ENCODE measurements around the gene MAPK6.

GRCh38 chr15:52004806-52005205 is 14.2 kb upstream of the MAPK6 start:
- TF ChIP-seq CTCF (IDR thresholded peaks at IDR 0.05) (no peak), POLR2AphosphoS5 (IDR thresholded peaks at IDR 0.05) (no peak), POLR2A (IDR thresholded peaks at IDR 0.05) (no peak)

Measured in breast epithelium (tissue), 3 donors.